AG04450 (cell line): ENCODE measurements around the gene UHRF1. TPM values are rescaled to one million over a fixed set of nuclear protein-coding genes. Genes with fewer than 3 reads are reported as not detected.

Experiments
- CTCF ChIA-PET: fragments of 300-600, 350-600 bp; formaldehyde crosslinking; extraction: SDS; loops from one replicate; lab custom pipeline; 2022; ENCODE audit warnings: antibody characterized with exemption, inconsistent platforms; lab: Charles Lee
- POLR2A ChIA-PET: fragments of 350-600 bp; formaldehyde crosslinking; extraction: SDS; loops from one replicate; lab custom pipeline; 2021; ENCODE audit warnings: antibody characterized with exemption, inconsistent platforms; lab: Yijun Ruan, JAX
- DNase-seq: peaks from one replicate; pipeline ENCODE4 v3.0.0-alpha.2; 2011; ENCODE audit warnings: low read depth, low spot score
- H3K27ac ChIP-seq: one replicate; pipeline ENCODE4 v1.5.1; 2012; ENCODE audit warnings: low read depth, low read length, control low read depth
- H3K27me3 ChIP-seq: one replicate; pipeline ENCODE4 v1.6.0; 2012; ENCODE audit warnings: low read length; ENCODE audit not compliant: control insufficient read depth, insufficient read depth
- H3K4me3 ChIP-seq: 2 replicates; pipeline ENCODE4 v1.5.1; 2011; ENCODE audit warnings: mild to moderate bottlenecking, low read depth, low read length, control low read depth
- H3K9me3 ChIP-seq: 2 replicates; pipeline ENCODE4 v1.5.1; 2012; ENCODE audit warnings: low read length; ENCODE audit not compliant: control insufficient read depth, insufficient read depth
- CTCF ChIP-seq: IDR thresholded peaks from 2 replicates; pipeline ENCODE4 v1.5.1; 2011; ENCODE audit warnings: low read depth, low read length, control low read depth, inconsistent platforms
- polyA plus RNA-seq: library from polyadenylated mRNA; depleted of rRNA; stranded (reverse); fragments of >200 nt; gene quantifications from 2 replicates; pipeline ENCODE4 v1.2.3, GENCODE V29; 2011

UHRF1 gene
- polyA plus RNA-seq, 1 experiment = 6.1 TPM

- peak; percentile 92 for DNase-seq
- Histone ChIP-seq H3K27me3 (no peaks in the 10 kb centered on the region), H3K27ac (peak within 1 kb of the TSS; percentile 70), H3K4me3 (peak within 1 kb of the TSS; percentile 89), H3K9me3 (no peaks in the 10 kb centered on the region; the same call in 1 of the 2 replicates)
- TF ChIP-seq CTCF = no peak
- ChIA-PET POLR2A (interaction anchor here (0.5 to 1.7 kb wide), 14 partner anchors 10 to 650 kb away, joined by 3 to 11 read pairs (median 4); partner anchors contain the start of genes FEM1A, FSD1 and UHRF1), CTCF (interaction anchor here (0.6 to 3.8 kb wide), 5 partner anchors 15 to 162 kb away, joined by 3 to 22 read pairs (median 7); no protein-coding TSS in a partner anchor)
Observed at GRCh38 chr19:4867534-4868285, 41.6 kb upstream of the UHRF1 start, which contains the start of gene PLIN3. TSS of gene PLIN3 (minus strand) at chr19:4867667. CDS start at chr19:4861394, 6,273 bp downstream.

GRCh38 chr19:4868286-4868834, 40.9 kb upstream of the UHRF1 start:
- ChIA-PET CTCF (interaction anchor here (1.9 to 3.8 kb wide), 3 partner anchors 16 to 59 kb away, joined by 6 to 22 read pairs (median 13); no protein-coding TSS in a partner anchor), POLR2A (interaction anchor here (0.6 to 1.7 kb wide), 5 partner anchors 41 to 78 kb away, joined by 3 to 11 read pairs (median 5); partner anchors contain the start of gene UHRF1)
- DNase-seq = no peak
- H3K27ac ChIP-seq = no peak overlapping the region
- no peaks in the 10 kb centered on the region; the same call in 1 of the 2 replicates for H3K9me3 ChIP-seq
- H3K4me3 ChIP-seq = no peak overlapping the region
- no peak for TF ChIP-seq CTCF
- H3K27me3 ChIP-seq = no peaks in the 10 kb centered on the region

GRCh38 chr19:4870025-4870700, 39.1 kb upstream of the UHRF1 start:
- Histone ChIP-seq H3K27me3 (no peaks in the 10 kb centered on the region), H3K9me3 (no peaks in the 10 kb centered on the region; the same call in 1 of the 2 replicates), H3K27ac (peak overlapping the region; percentile 70), H3K4me3 (no peak overlapping the region)
- POLR2A ChIA-PET = interaction anchor here (0.7 to 1.4 kb wide), 4 partner anchors 42 to 100 kb away, joined by 3 to 7 read pairs (median 4); no protein-coding TSS in a partner anchor
- CTCF ChIA-PET = interaction anchor here (0.6 to 2.8 kb wide), 9 partner anchors 17 to 178 kb away, joined by 3 to 17 read pairs (median 4); partner anchors contain the start of gene FEM1A
- DNase-seq = peak; percentile 66
- TF ChIP-seq CTCF = no peak

GRCh38 chr19:4871711-4872110, 37.6 kb upstream of the UHRF1 start:
- H3K9me3 ChIP-seq = no peaks in the 10 kb centered on the region; the same call in 1 of the 2 replicates
- H3K27ac ChIP-seq = no peak overlapping the region
- no peak for DNase-seq
- no peaks in the 10 kb centered on the region for H3K27me3 ChIP-seq
- H3K4me3 ChIP-seq = no peak overlapping the region
- POLR2A ChIA-PET = no interaction called here
- CTCF ChIA-PET = interaction anchor here (0.6 to 2.8 kb wide), 3 partner anchors 40 to 160 kb away, joined by 3 to 17 read pairs (median 6); no protein-coding TSS in a partner anchor
- TF ChIP-seq CTCF = no peak
